ENCODE data around the gene ADRA2C.

Gene ADRA2C

GRCh38 chr4:3756343-3757059 lies 9.7 kb upstream of the ADRA2C start:
- DNase-seq (ENCODE audit: insufficient read length, low spot score) (no peak), FAIRE-seq (no peak)

GRCh38 chr4:3759236-3759635 lies 6.9 kb upstream of the ADRA2C start:
- FAIRE-seq (no peak), DNase-seq (ENCODE audit: insufficient read length, low spot score) (no peak)

GRCh38 chr4:3760346-3760745 lies 5.8 kb upstream of the ADRA2C start:
- DNase-seq (ENCODE audit: insufficient read length, low spot score), result no peak
- no peak for FAIRE-seq

- FAIRE-seq, result no peak
- DNase-seq (ENCODE audit: insufficient read length, low spot score), result no peak
Measured at GRCh38 chr4:3760841-3761240, 5.3 kb upstream of the ADRA2C start.

GRCh38 chr4:3762264-3762663 lies 3.9 kb upstream of the ADRA2C start:
- DNase-seq (ENCODE audit: insufficient read length, low spot score) (no peak), FAIRE-seq (no peak)

- DNase-seq (ENCODE audit: insufficient read length, low spot score), result no peak
- no peak for FAIRE-seq
Measured at GRCh38 chr4:3762753-3763549, 3.2 kb upstream of the ADRA2C start.

- FAIRE-seq, result no peak
Measured at GRCh38 chr4:3765271-3766035, 732 bp upstream of the ADRA2C start.

GRCh38 chr4:3766785-3767569 lies 792 bp downstream of the ADRA2C start:
- FAIRE-seq (no peak), DNase-seq (ENCODE audit: insufficient read length, low spot score) (peak; percentile 52)

More at GRCh38 chr4:3765271-3766035, 732 bp upstream of the ADRA2C start:
- peak; percentile 48 for DNase-seq (ENCODE audit: insufficient read length, low spot score)

GRCh38 chr4:3767570-3768288 lies 1.5 kb downstream of the ADRA2C start:
- DNase-seq (ENCODE audit: insufficient read length, low spot score), result no peak
- no peak for FAIRE-seq

- no peak for DNase-seq (ENCODE audit: insufficient read length, low spot score)
- no peak for FAIRE-seq
Measured at GRCh38 chr4:3768842-3769641, 2.9 kb downstream of the ADRA2C start.

GRCh38 chr4:3769642-3770184 lies 3.5 kb downstream of the ADRA2C start:
- FAIRE-seq (no peak), DNase-seq (ENCODE audit: insufficient read length, low spot score) (no peak)

- DNase-seq (ENCODE audit: insufficient read length, low spot score), result no peak
- no peak for FAIRE-seq
Measured at GRCh38 chr4:3770323-3771163, 4.4 kb downstream of the ADRA2C start.

GRCh38 chr4:3771164-3771809 lies 5.1 kb downstream of the ADRA2C start:
- DNase-seq (ENCODE audit: insufficient read length, low spot score) (no peak), FAIRE-seq (no peak)

- FAIRE-seq (no peak), DNase-seq (ENCODE audit: insufficient read length, low spot score) (no peak)
Measured at GRCh38 chr4:3771939-3772495, 5.8 kb downstream of the ADRA2C start.

GRCh38 chr4:3772632-3773031 lies 6.4 kb downstream of the ADRA2C start:
- FAIRE-seq, result no peak

GRCh38 chr4:3773552-3774001 lies 7.4 kb downstream of the ADRA2C start:
- no peak for DNase-seq (ENCODE audit: insufficient read length, low spot score)
- no peak for FAIRE-seq

More at GRCh38 chr4:3772632-3773031, 6.4 kb downstream of the ADRA2C start:
- no peak for DNase-seq (ENCODE audit: insufficient read length, low spot score)

GRCh38 chr4:3774253-3774883 lies 8.2 kb downstream of the ADRA2C start:
- DNase-seq (ENCODE audit: insufficient read length, low spot score), result no peak
- no peak for FAIRE-seq
